CD4-positive, alpha-beta memory T cell (primary cell): Measurements from ENCODE around the gene TM9SF3. TPM values are rescaled to one million over a fixed set of nuclear protein-coding genes. Genes with fewer than 3 reads are reported as not detected.

Experiments used
- CTCF ChIA-PET: fragments of 350-600 bp; sonication (Branson Sonifier 250); formaldehyde crosslinking; loops from one replicate; lab custom pipeline; 2021; ENCODE audit warnings: inconsistent platforms; ENCODE audit not compliant: partially characterized antibody; lab: Charles Lee
- POLR2A ChIA-PET: fragments of 350-600 bp; sonication (Branson Sonifier 250); formaldehyde crosslinking; loops from one replicate; lab custom pipeline; 2021; ENCODE audit not compliant: partially characterized antibody; lab: Charles Lee
- DNase-seq, 5 donors: peaks; one replicate each; pipeline versions ENCODE4 v3.0.0 to v3.0.0-alpha.2; 2020 to 2022; ENCODE audit warnings: mixed read lengths in 1 of 5
- H3K27ac ChIP-seq: one replicate; pipeline ENCODE4 v1.7.0; 2013; ENCODE audit warnings: low read depth, low read length
- H3K27me3 ChIP-seq: 2 replicates; pipeline ENCODE4 v1.7.0; 2013; ENCODE audit warnings: mild to moderate bottlenecking, low read length, moderate library complexity; ENCODE audit not compliant: insufficient read depth
- H3K36me3 ChIP-seq: 2 replicates; pipeline ENCODE4 v1.7.0; 2013; ENCODE audit warnings: mild to moderate bottlenecking, low read length, moderate library complexity; ENCODE audit not compliant: insufficient read depth
- H3K4me1 ChIP-seq: 2 replicates; pipeline ENCODE4 v1.7.0; 2013; ENCODE audit warnings: mild to moderate bottlenecking, low read length, moderate library complexity; ENCODE audit not compliant: insufficient read depth
- H3K4me3 ChIP-seq, 2 donors: one replicate each; pipeline ENCODE4 v1.7.0; 2013; ENCODE audit warnings: low read length in 2 of 2, mild to moderate bottlenecking in 1 of 2
- H3K9me3 ChIP-seq, 2 donors: one replicate each; pipeline ENCODE4 v1.7.0; 2013; ENCODE audit warnings: low read length in 2 of 2, control low read depth in 1 of 2; ENCODE audit not compliant: control insufficient read depth in 1 of 2
- H3K27ac Mint-ChIP-seq, 7 donors: one replicate each; pipeline ENCODE4 v1.8.0; 2020 to 2021; ENCODE audit warnings: mixed read lengths in 7 of 7, mild to moderate bottlenecking in 6 of 7, inconsistent platforms in 3 of 7, moderate library complexity in 3 of 7
- H3K27me3 Mint-ChIP-seq, 2 donors: one replicate each; pipeline ENCODE4 v1.8.0; 2020 to 2021; ENCODE audit warnings: mixed read lengths in 2 of 2
- H3K36me3 Mint-ChIP-seq, 2 donors: one replicate each; pipeline ENCODE4 v1.8.0; 2020 to 2021; ENCODE audit warnings: mixed read lengths in 2 of 2, inconsistent platforms in 1 of 2, mild to moderate bottlenecking in 1 of 2
- H3K4me1 Mint-ChIP-seq, 4 donors: one replicate each; pipeline ENCODE4 v1.8.0; 2020 to 2021; ENCODE audit warnings: mixed read lengths in 4 of 4, mild to moderate bottlenecking in 1 of 4
- H3K4me3 Mint-ChIP-seq, 8 donors: one replicate each; pipeline ENCODE4 v1.8.0; 2020 to 2021; ENCODE audit warnings: mixed read lengths in 8 of 8, mild to moderate bottlenecking in 7 of 8, moderate library complexity in 6 of 8, inconsistent platforms in 3 of 8
- H3K9me3 Mint-ChIP-seq, 8 donors: one replicate each; pipeline ENCODE4 v1.8.0; 2020 to 2021; ENCODE audit warnings: mixed read lengths in 8 of 8, mild to moderate bottlenecking in 5 of 8, inconsistent platforms in 3 of 8, moderate library complexity in 1 of 8
- intact Hi-C: fragments of 100-400 bp; cut with micrococcal nuclease; formaldehyde crosslinking; loops from one replicate; pipeline ENCODE4 v1.15.1; 2023
- polyA plus RNA-seq, 2 donors: library from polyadenylated mRNA; unstranded; fragments of 300-500 nt; fragmentation: Illumina TruSeq; gene quantifications; one replicate each; pipeline ENCODE4 v1.2.3, GENCODE V29; 2021
- total RNA-seq, 2 experiments: library from RNA; stranded (reverse); gene quantifications; one replicate each; pipeline ENCODE4 v1.2.3, GENCODE V29; 2021

The TM9SF3 gene
- total and polyA plus RNA-seq, 4 experiments from 2014 or later: 74.7 to 125 (median 109) TPM

- H3K4me1 ChIP-seq: no peaks in the 10 kb centered on the region
- no peak overlapping the region for H3K27ac ChIP-seq
- POLR2A ChIA-PET: no interaction called here
- Mint-ChIP-seq H3K27me3 (peaks cover 0 to 3% of the 10 kb centered on the region in 2 donors), H3K36me3 (no peaks in the 10 kb centered on the region), H3K9me3 (peaks cover 0 to 1% (median 0%) of the 10 kb centered on the region in 8 donors), H3K4me3 (no peak overlapping the region), H3K27ac (no peak overlapping the region), H3K4me1 (no peaks in the 10 kb centered on the region)
- H3K27me3 ChIP-seq: no peaks in the 10 kb centered on the region
- H3K4me3 ChIP-seq: no peak overlapping the region
- intact Hi-C loops: no loop called here
- no peak for DNase-seq
- CTCF ChIA-PET: interaction anchor here (1.3 kb wide), 1 partner anchor 8 kb away, joined by 3 read pairs; no protein-coding TSS in a partner anchor
- no peaks in the 10 kb centered on the region for H3K36me3 ChIP-seq
- no peaks in the 10 kb centered on the region for H3K9me3 ChIP-seq
Measured at GRCh38 chr10:96600337-96600736, 13.5 kb upstream of the TM9SF3 start.

DNA sequence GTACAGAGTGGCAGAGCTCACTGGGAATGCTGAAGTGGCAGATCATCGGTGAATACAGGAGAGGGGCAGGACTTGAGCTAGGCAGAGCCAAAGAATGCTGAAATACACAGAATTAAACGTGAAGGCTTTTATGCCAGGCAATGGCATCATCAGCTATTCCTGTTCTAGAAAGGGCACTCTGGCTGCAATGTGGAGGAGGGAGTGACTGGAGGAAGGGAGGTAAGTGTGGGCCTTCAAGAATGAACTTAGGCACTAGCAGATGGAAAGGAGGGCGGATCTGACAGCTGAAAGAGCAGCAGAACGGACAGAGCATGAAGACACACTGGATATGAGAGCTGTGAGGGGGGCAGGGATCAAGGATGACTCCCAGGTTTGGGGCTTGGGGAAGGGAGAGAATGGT lies 12.0 kb upstream of the TM9SF3 start:
- POLR2A ChIA-PET: no interaction called here
- H3K4me3 Mint-ChIP-seq: no peak overlapping the region
- peaks cover 0 to 3% of the 10 kb centered on the region in 2 donors for H3K36me3 Mint-ChIP-seq
- H3K36me3 ChIP-seq: no peaks in the 10 kb centered on the region
- H3K9me3 Mint-ChIP-seq: peaks cover 0 to 1% (median 0%) of the 10 kb centered on the region in 8 donors
- no peaks in the 10 kb centered on the region for H3K27me3 ChIP-seq
- CTCF ChIA-PET: no interaction called here
- no peaks in the 10 kb centered on the region for H3K4me1 Mint-ChIP-seq
- no peaks in the 10 kb centered on the region for H3K4me1 ChIP-seq
- H3K27ac Mint-ChIP-seq: no peak overlapping the region
- peaks cover 0 to 3% of the 10 kb centered on the region in 2 donors for H3K27me3 Mint-ChIP-seq
- DNase-seq: no peak
- no peak overlapping the region for H3K4me3 ChIP-seq
- no peaks in the 10 kb centered on the region for H3K9me3 ChIP-seq
- intact Hi-C loops: no loop called here
- H3K27ac ChIP-seq: no peak overlapping the region

DNA sequence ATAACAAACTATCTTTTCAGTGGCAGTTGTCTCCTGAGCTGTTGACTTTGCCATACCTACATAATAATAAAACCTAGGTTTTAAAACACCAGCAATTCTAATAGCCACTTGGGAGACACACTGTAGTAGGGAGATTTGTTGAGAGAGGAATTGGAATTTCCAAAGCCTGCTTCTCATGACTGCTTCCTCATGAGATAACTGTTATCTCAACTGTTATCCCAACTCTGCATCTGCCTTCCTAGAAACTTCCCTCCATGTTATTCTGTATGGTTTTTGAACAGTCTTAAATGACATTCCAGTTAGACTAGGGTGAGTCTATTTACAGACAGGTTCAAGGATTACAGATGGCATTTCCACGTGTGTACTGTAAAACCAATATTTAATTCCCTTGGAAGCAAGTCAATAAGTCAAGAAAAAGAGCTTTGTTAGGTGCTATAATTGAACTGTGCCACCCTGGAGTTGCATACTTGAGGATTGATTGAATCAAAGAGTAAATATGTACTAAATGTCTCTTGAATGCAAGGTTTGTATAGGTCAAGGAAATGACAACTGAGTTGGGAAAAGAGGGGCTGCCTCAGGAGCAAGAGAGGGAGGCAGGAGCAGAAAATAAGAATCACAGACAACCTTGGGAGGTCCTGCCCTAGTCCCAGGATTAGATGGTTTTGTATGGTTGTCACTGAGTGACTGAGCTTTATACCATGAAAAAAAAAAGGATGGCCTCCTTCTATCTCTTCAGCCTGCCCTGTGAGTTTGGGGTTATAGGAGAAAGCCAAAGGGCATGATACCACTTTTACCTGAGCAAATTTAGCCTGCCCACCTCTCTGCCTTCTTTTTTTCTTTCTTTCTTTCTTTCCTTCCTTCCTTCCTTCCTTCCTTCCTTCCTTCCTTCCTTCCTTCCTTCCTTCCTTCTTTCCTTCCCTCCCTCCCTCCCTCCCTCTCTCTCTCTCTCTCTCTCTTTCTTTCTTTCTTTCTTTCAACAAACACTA lies 9.9 kb upstream of the TM9SF3 start:
- H3K27ac Mint-ChIP-seq: no peak overlapping the region
- Histone ChIP-seq H3K4me3 (no peak overlapping the region), H3K9me3 (no peaks in the 10 kb centered on the region), H3K27ac (no peak overlapping the region), H3K27me3 (no peaks in the 10 kb centered on the region), H3K36me3 (no peaks in the 10 kb centered on the region), H3K4me1 (no peaks in the 10 kb centered on the region)
- H3K4me1 Mint-ChIP-seq: peaks cover 2 to 4% (median 3%) of the 10 kb centered on the region in 4 donors
- peaks cover 0 to 1% (median 0%) of the 10 kb centered on the region in 8 donors for H3K9me3 Mint-ChIP-seq
- POLR2A ChIA-PET: interaction anchor here (2.0 kb wide), 1 partner anchor 9 kb away, joined by 4 read pairs; no protein-coding TSS in a partner anchor
- CTCF ChIA-PET: no interaction called here
- peaks cover 0 to 3% of the 10 kb centered on the region in 2 donors for H3K27me3 Mint-ChIP-seq
- intact Hi-C loops: no loop called here
- H3K36me3 Mint-ChIP-seq: peaks cover 0 to 3% of the 10 kb centered on the region in 2 donors
- no peak overlapping the region for H3K4me3 Mint-ChIP-seq
- no peak for DNase-seq

DNA sequence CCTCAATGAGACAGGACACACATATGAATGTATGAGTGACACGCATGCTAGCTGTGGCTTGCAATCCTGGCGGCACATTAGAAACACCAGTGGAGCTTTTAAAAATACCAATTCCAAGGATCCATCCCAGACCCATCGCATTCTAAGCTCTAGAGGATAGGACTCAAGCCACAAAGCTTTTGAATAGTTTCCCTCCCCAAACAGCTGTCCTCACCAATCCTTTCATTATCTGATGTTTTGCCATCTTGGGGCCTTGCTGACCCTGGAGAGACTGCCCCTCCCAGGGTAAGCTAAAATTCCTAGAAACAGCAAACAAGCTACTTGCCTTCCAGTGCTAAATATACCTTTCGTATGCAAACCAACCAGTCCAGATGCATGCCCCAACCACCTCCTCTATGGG lies 8.9 kb upstream of the TM9SF3 start:
- H3K36me3 ChIP-seq: no peaks in the 10 kb centered on the region
- Mint-ChIP-seq H3K27me3 (peaks cover 0 to 3% of the 10 kb centered on the region in 2 donors), H3K9me3 (peaks cover 0 to 1% (median 0%) of the 10 kb centered on the region in 8 donors), H3K4me1 (peaks cover 2 to 8% (median 5%) of the 10 kb centered on the region in 4 donors), H3K27ac (no peak overlapping the region), H3K4me3 (no peak overlapping the region), H3K36me3 (peaks cover 0 to 3% of the 10 kb centered on the region in 2 donors)
- ChIA-PET POLR2A (interaction anchor here (2.0 kb wide), 1 partner anchor 8 kb away, joined by 4 read pairs; no protein-coding TSS in a partner anchor), CTCF (no interaction called here)
- DNase-seq: no peak
- no peak overlapping the region for H3K27ac ChIP-seq
- intact Hi-C loops: no loop called here
- H3K4me1 ChIP-seq: no peaks in the 10 kb centered on the region
- H3K27me3 ChIP-seq: no peaks in the 10 kb centered on the region
- no peak overlapping the region for H3K4me3 ChIP-seq
- H3K9me3 ChIP-seq: no peaks in the 10 kb centered on the region

GRCh38 chr10:96591946-96592345 lies 5.1 kb upstream of the TM9SF3 start:
- H3K27ac ChIP-seq: no peak overlapping the region
- no peak for DNase-seq
- H3K36me3 Mint-ChIP-seq: peaks cover 2 to 3% of the 10 kb centered on the region in 2 donors
- no peak overlapping the region for H3K4me3 ChIP-seq
- H3K36me3 ChIP-seq: no peaks in the 10 kb centered on the region
- H3K9me3 ChIP-seq: no peaks in the 10 kb centered on the region
- intact Hi-C loops: no loop called here
- CTCF ChIA-PET: interaction anchor here (0.6 to 1.1 kb wide), 3 partner anchors 9 to 1315 kb away, joined by 3 read pairs; no protein-coding TSS in a partner anchor
- peaks cover 0 to 1% of the 10 kb centered on the region in 2 donors for H3K27me3 Mint-ChIP-seq
- H3K4me3 Mint-ChIP-seq: no peak overlapping the region
- H3K27ac Mint-ChIP-seq: no peak overlapping the region
- peaks cover 4 to 11% (median 7%) of the 10 kb centered on the region in 4 donors for H3K4me1 Mint-ChIP-seq
- POLR2A ChIA-PET: no interaction called here
- H3K9me3 Mint-ChIP-seq: peaks cover 0 to 1% (median 0%) of the 10 kb centered on the region in 8 donors
- H3K27me3 ChIP-seq: no peaks in the 10 kb centered on the region
- H3K4me1 ChIP-seq: peaks cover 24% of the 10 kb centered on the region

- H3K27ac ChIP-seq: no peak overlapping the region
- no peaks in the 10 kb centered on the region for H3K27me3 Mint-ChIP-seq
- intact Hi-C loops: loop anchor here (5.0 to 10.0 kb wide), 3 partner anchors 77 to 1056 kb away; partner anchors contain the start of genes PI4K2A, SORBS1 and TLL2
- peaks cover 0 to 1% (median 0%) of the 10 kb centered on the region in 8 donors for H3K9me3 Mint-ChIP-seq
- H3K4me3 Mint-ChIP-seq: no peak overlapping the region
- peaks cover 43% of the 10 kb centered on the region for H3K4me1 ChIP-seq
- H3K36me3 ChIP-seq: no peaks in the 10 kb centered on the region
- no peak overlapping the region for H3K4me3 ChIP-seq
- POLR2A ChIA-PET: no interaction called here
- H3K27me3 ChIP-seq: no peaks in the 10 kb centered on the region
- no peak for DNase-seq
- H3K9me3 ChIP-seq: no peaks in the 10 kb centered on the region
- H3K4me1 Mint-ChIP-seq: peaks cover 15 to 28% (median 21%) of the 10 kb centered on the region in 4 donors
- H3K27ac Mint-ChIP-seq: no peak overlapping the region
- H3K36me3 Mint-ChIP-seq: peaks cover 0 to 7% of the 10 kb centered on the region in 2 donors
- CTCF ChIA-PET: no interaction called here
Measured at GRCh38 chr10:96588616-96589419, 2.0 kb upstream of the TM9SF3 start.
